Measurements from ENCODE around the gene TERT.

DNA sequence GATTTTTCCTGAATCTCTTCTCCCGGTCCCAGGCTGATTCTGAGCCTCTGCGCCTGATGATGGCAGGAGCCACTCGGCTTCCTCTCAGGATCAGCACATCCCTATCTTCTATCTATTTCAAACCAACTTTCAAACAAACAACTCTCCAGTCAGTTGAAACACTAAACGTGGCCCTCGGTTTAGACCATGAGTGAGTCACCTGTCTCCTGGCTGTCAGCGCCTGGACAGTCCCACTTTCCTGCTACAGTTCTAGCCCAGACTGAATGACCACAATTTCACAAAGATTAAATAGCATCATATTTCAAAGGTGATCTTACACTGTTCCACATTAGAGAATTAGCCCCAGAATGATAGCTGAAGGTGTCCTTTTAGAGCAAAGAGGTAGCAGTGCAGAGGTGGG, 87.3 kb downstream of the TERT start:
- TF ChIP-seq POLR2AphosphoS5 (IDR thresholded peaks at IDR 0.05) = no peak
- TF ChIP-seq, protein P1, sequence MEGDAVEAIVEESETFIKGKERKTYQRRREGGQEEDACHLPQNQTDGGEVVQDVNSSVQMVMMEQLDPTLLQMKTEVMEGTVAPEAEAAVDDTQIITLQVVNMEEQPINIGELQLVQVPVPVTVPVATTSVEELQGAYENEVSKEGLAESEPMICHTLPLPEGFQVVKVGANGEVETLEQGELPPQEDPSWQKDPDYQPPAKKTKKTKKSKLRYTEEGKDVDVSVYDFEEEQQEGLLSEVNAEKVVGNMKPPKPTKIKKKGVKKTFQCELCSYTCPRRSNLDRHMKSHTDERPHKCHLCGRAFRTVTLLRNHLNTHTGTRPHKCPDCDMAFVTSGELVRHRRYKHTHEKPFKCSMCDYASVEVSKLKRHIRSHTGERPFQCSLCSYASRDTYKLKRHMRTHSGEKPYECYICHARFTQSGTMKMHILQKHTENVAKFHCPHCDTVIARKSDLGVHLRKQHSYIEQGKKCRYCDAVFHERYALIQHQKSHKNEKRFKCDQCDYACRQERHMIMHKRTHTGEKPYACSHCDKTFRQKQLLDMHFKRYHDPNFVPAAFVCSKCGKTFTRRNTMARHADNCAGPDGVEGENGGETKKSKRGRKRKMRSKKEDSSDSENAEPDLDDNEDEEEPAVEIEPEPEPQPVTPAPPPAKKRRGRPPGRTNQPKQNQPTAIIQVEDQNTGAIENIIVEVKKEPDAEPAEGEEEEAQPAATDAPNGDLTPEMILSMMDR (IDR thresholded peaks at IDR 0.05) = no peak

Measured in prostate gland (tissue), 2 donors.